AG10803 (cell line): ENCODE data around the gene ORC3.
A peak's percentile ranks its signal among the peaks of the same experiment; 100 is the strongest.

Experiments
- DNase-seq: peaks from one replicate; pipeline ENCODE4 v3.0.0; 2010; ENCODE audit warnings: low read depth
- H3K4me3 ChIP-seq: 2 replicates; pipeline ENCODE4 v1.5.1; 2011; ENCODE audit warnings: mild to moderate bottlenecking, low read length, control low read depth
- CTCF ChIP-seq: conservative IDR thresholded peaks from 2 replicates; pipeline ENCODE4 v1.5.1; 2011; ENCODE audit warnings: mild to moderate bottlenecking, low read length, control low read depth, inconsistent platforms

The ORC3 gene

GRCh38 chr6:87628424-87628823, 38.5 kb downstream of the ORC3 start:
- no peak for TF ChIP-seq CTCF
- DNase-seq: no peak
- H3K4me3 ChIP-seq: no peak overlapping the region

- H3K4me3 ChIP-seq: no peak overlapping the region
- DNase-seq: peak; percentile 76
- TF ChIP-seq CTCF: no peak
Observed at GRCh38 chr6:87628881-87629280, 38.9 kb downstream of the ORC3 start.

- no peak for DNase-seq
- TF ChIP-seq CTCF: no peak
- no peak overlapping the region for H3K4me3 ChIP-seq
Observed at GRCh38 chr6:87630746-87631145, 40.8 kb downstream of the ORC3 start.

GRCh38 chr6:87633851-87634250, 43.9 kb downstream of the ORC3 start:
- no peak overlapping the region for H3K4me3 ChIP-seq
- no peak for DNase-seq
- TF ChIP-seq CTCF: no peak

GRCh38 chr6:87636315-87636714, 46.4 kb downstream of the ORC3 start:
- no peak overlapping the region for H3K4me3 ChIP-seq
- no peak for TF ChIP-seq CTCF
- DNase-seq: no peak

GRCh38 chr6:87637106-87637505, 47.2 kb downstream of the ORC3 start:
- no peak for DNase-seq
- H3K4me3 ChIP-seq: no peak overlapping the region
- no peak for TF ChIP-seq CTCF

GRCh38 chr6:87639373-87639772, 49.4 kb downstream of the ORC3 start:
- no peak for TF ChIP-seq CTCF
- no peak for DNase-seq
- H3K4me3 ChIP-seq: no peak overlapping the region
